Measurements from ENCODE around the gene ARFGAP3.
"Not testable (repeated sequence)": the region's sequence is repeated elsewhere in the genome, so short reads cannot be mapped to it uniquely, and the experiment has no call there.

Gene ARFGAP3

DNA sequence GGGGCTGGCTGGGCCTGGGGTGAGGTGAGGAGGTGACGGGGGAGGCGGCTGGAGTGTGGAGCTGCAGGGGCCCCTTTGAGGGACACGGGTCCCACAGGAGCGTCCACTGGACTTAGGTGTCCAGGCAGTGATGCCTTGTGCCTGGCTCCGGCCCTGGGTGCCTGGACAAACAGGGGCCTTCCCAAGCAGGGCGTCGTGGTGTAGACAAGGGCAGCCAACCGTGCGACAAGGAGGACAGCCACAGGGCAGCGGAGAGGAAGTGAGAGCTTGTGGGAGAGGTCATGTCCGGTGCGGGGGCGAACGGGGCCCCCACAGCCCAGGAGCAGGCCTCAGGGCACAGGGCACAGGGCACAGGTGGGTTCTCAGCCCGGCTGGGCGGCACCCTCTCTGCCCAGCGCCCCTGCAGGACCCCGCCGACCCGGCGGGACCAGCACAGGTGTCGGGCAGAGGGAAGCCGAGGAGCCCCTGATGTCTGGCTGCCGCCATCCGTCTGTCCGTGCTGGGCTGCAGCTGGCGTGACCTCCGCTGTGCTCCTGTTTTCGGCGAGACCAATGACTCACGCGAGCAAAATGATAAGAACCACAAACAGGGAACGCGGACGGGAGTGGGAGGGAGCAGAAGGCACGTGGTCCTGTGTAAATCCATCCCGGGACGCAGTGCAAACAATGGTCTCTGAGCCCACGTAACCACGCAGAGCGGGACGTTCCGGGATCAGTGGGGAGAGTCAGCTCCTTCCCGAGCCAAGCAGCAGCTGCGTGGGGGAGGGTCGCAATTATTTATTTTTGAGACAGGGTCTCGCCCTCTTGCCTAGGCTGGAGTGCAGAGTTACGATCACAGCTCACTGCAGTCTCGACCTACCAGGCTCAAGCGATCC is 87.3 kb downstream of the ARFGAP3 start:
- DNase-seq (ENCODE audit: low read depth in 2 of 2): peak in 1 of 2 experiments; percentile 32

GRCh38 chr22:42769238-42769573 is 87.9 kb downstream of the ARFGAP3 start:
- DNase-seq (ENCODE audit: low read depth in 2 of 2): no peak

DNA sequence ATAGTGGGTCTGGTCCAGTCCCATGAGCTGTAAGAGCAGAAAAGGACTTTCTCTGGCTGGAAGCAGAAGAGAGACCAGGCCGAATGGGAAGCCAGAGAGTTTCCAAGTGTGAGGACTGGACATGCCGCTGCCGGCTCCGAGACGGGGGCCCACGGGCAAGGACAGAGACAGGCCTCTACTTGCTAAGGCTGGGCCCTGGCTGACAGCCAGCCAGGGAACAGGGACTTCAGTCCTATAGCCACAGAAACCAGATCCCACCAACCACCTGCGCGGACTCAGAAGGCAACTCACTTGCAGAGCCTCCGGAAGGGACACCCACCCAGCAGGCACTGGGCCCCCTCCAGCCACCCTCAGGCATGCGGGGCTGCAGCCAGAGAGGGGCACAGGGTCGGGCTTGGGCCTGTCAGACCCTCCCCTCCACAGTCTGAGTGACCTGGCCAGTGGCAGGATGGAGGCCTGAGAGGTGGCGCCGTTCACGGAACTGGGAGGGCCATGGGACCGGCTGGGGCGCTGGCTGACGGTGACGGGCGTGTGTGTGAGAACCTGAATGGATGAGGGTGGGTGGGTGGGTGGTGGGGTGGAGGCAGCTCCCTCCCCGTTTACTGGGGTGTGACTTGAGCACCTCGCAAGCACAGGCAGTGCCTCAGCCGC is 88.6 kb downstream of the ARFGAP3 start:
- DNase-seq (ENCODE audit: low read depth in 2 of 2): no peak

DNA sequence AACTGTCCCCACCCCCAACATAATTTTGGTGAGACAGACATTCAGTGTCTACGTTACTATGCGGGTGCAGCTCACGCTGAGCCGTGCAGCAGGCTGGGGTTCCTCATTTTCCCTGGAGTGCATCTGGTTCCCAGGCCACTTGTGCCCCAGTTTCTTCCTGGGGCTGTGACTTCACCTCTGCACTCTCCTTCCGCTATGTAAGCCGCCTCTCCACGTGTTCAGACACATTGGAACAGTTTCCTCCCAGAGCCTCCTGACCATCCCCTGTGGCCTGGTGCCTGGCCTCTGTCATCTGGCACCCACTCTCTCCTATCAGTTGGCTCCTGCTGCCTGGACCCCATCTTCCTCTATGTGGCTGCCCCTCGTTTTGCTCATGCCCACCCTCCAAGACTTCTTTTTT is 90.2 kb downstream of the ARFGAP3 start:
- no peak for DNase-seq (ENCODE audit: low read depth in 2 of 2)

GRCh38 chr22:42764895-42765363 is 92.1 kb downstream of the ARFGAP3 start:
- DNase-seq (ENCODE audit: low read depth in 2 of 2): no peak

DNA sequence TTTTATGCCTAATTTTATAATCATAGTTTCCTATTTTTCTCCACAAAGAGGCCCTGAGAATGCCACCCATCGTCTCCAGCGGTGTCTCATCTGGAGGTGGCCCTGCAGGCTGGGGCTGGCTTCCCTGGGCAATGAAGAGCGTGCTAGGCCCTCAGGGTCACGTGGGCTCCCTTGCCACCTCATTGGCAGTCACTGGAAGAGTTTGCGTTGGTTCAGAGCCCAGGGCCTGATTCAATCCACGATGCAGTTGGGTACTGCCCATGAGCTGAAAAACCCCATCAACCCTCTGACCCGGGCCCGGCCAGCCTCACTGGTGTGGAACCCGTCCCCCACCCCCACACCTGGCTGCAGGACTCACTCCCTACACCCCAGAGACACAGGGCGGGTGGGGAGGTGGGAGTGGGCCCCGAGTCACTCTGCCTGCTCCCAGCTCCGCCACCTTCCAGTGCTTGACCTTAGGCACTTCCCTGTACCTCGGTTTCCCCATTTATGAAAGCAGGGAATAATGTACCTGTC is 93.0 kb downstream of the ARFGAP3 start:
- no peak for DNase-seq (ENCODE audit: low read depth in 2 of 2)

- DNase-seq (ENCODE audit: low read depth in 2 of 2): no peak
These were observed 96.1 kb downstream of the ARFGAP3 start for GRCh38 chr22:42760806-42761565.

DNA sequence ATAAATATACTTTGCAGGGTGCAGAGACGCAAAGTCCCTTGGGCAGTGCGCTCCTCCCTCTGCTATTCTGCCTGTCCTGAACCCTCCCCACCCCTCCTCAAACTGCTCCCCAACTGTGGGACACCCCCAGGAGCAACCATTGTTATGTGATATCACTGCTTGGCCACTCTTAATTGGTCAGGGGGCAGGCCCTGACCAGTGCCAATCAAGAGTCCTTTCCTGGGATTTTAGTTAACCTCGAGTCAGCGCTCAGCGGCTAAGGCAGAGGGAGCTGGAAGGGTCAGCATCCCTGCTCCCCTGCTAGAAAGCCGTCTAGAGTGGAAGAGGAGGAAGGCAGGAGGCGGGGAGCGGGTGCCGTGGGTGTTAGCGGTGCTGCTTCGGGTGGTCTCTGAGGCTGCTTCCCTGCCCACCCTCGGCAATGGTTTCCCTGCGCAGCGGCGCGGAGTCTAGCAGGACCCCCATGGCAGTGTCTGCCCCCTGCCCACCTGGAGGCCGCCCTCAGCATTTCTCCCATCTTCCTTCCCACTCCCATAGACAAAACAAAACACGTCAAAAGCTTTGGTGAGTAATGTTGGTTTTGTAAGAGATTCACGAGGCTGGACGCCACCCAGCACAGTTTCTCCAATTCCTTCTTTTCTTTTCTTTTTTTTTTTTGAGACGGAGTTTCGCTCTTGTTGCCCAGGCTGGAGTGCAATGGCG is 98.0 kb downstream of the ARFGAP3 start:
- DNase-seq (ENCODE audit: low read depth in 2 of 2): no peak

- peak; percentile 55 to 57 for DNase-seq (ENCODE audit: low read depth in 2 of 2)
These were observed 101.5 kb downstream of the ARFGAP3 start for GRCh38 chr22:42755553-42755952.

- not testable (repeated sequence) for DNase-seq (ENCODE audit: low read depth in 2 of 2)
These were observed 102.0 kb downstream of the ARFGAP3 start for GRCh38 chr22:42755121-42755520.

GRCh38 chr22:42754658-42755057 is 102.4 kb downstream of the ARFGAP3 start:
- no peak for DNase-seq (ENCODE audit: low read depth in 2 of 2)

DNA sequence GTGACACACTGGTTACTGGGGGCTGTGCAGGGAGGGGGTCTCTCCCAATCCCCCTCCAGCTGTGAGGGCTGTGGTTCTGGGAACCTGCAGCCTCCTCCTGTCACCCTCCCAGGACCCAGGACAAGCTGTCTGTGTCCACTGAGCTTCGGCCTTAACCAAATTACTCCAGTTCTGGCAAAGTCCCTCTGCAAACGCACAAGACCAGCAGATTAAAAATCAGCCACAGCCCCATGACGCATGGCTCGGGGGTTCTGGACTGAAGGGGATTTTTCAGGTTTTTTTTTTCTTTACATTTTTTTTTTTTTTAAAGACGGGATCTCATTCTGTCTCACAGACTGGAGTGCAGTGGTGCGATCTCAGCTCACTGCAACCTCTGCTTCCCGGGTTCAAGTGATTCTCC is 104.2 kb downstream of the ARFGAP3 start:
- no peak for DNase-seq (ENCODE audit: low read depth in 2 of 2)

GRCh38 chr22:42752230-42752746 is 104.8 kb downstream of the ARFGAP3 start:
- no peak for DNase-seq (ENCODE audit: low read depth in 2 of 2)

GRCh38 chr22:42750421-42750820 is 106.7 kb downstream of the ARFGAP3 start:
- DNase-seq (ENCODE audit: low read depth in 2 of 2): not testable (repeated sequence)

DNA sequence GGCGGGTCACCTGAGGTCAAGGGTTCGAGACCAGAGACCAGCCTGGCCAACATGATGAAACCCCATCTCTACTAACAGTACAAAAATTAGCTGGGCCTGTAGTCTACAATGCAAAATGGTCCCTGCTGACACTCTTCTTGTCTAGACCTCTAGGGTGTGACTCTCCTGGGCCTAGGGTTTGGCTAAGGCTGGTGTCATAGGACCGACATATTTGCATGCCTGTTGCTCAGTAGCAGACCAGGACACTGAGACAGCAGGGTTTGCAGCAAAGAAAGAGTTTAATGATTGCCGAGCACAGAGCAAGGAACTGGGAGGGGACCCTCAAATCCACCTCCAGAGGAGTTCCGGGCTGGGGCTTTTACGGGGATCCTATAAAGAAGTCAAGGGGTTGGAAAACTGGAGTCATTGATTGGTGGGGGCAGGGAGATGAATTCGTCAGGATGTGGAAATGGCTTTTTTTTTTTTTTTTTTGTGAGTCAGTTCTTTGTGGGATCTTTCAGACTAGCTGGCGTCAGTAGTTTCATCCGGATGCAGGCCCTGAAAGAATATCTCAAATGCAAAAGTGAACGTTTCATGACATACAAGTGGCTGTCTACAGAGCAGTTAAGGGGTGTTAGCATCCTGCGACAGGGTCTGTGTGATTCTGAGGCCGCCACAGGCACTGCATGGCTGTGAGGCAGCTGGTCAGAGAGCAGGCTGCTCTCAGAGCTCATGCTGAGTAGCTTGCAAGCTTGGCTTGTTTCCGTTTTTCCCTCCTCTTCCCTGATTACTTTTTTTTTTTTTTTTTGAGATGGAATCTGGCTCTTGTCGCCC is 109.2 kb downstream of the ARFGAP3 start:
- peak; percentile 42 to 49 for DNase-seq (ENCODE audit: low read depth in 2 of 2)

All from fibroblast of skin of left biceps (primary cell).